GM19395 (cell line): ENCODE results near the gene FAF1.

Experiments used
- ATAC-seq: cut with Tn5 transposase; IDR thresholded peaks from one replicate; pipeline ENCODE4 v1.9.1; 2021; ENCODE audit warnings: mild to moderate bottlenecking, moderate library complexity; ENCODE audit not compliant: unreplicated experiment

Gene FAF1

GRCh38 chr1:50421768-50422674 lies 538.0 kb downstream of the FAF1 start:
- ATAC-seq: no peak

- ATAC-seq: no peak
Measured at GRCh38 chr1:50421366-50421748, 538.7 kb downstream of the FAF1 start.

GRCh38 chr1:50420689-50421365 lies 539.2 kb downstream of the FAF1 start:
- no peak for ATAC-seq

GRCh38 chr1:50419907-50420677 lies 540.0 kb downstream of the FAF1 start:
- no peak for ATAC-seq

- ATAC-seq: no peak
Measured at GRCh38 chr1:50419192-50419906, 540.7 kb downstream of the FAF1 start.

GRCh38 chr1:50418600-50419109 lies 541.4 kb downstream of the FAF1 start:
- no peak for ATAC-seq

GRCh38 chr1:50417946-50418599 lies 542.0 kb downstream of the FAF1 start:
- ATAC-seq: no peak

- ATAC-seq: no peak
Measured at GRCh38 chr1:50417507-50417906, 542.6 kb downstream of the FAF1 start.

GRCh38 chr1:50416553-50417453 lies 543.3 kb downstream of the FAF1 start:
- no peak for ATAC-seq

- no peak for ATAC-seq
Measured at GRCh38 chr1:50416150-50416527, 543.9 kb downstream of the FAF1 start.

- ATAC-seq: no peak
Measured at GRCh38 chr1:50415235-50416149, 544.6 kb downstream of the FAF1 start.

GRCh38 chr1:50414853-50415234 lies 545.2 kb downstream of the FAF1 start:
- no peak for ATAC-seq

- no peak for ATAC-seq
Measured at GRCh38 chr1:50412813-50413476, 547.1 kb downstream of the FAF1 start.

GRCh38 chr1:50405814-50406213 lies 554.3 kb downstream of the FAF1 start:
- ATAC-seq: no peak

GRCh38 chr1:50393522-50394120 lies 566.4 kb downstream of the FAF1 start:
- ATAC-seq: no peak
